ENCODE data around the gene NOP9. TPM values are rescaled to one million over a fixed set of nuclear protein-coding genes. Genes with fewer than 3 reads are reported as not detected.

Gene NOP9
- total and polyA plus RNA-seq, 9 of the 15 experiments (the other 6 are each of a cell fraction or from before 2014, with no cell fraction given): 1.0 to 27.9 (median 15.1) TPM

DNA sequence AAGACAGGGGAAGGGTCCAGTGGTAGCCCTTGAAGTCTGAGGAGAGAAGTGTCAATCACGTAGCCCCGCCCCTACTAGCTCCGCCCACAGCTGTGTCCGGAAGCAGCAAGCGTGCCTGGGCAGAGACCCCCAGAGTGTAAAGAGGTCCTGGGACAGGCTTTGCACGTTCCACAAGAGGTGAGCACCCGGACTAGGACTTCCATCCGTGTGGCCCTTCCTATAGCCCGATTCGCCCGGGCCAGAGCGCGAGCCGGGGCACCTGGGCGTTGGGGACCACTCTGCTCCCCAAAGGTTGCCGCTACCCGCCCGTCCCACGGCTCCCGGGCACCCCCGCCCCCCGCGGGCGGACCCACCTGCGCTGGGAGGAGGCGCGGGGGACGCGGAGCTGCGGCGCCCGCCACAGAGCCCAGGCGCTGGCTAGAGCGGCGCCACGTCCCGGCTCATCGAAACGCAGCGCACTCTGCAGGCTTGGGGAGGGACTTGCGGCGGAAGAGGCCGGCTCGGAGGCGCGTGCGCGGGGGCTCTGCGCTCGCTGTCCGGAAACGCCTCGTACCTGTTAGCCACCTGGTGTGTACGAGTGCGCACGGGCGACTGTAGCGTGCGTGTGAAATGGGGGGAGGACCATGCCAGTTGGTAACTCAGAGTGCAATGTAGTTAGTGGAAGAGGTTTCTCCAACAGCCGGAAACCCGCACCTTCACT, 28.4 kb upstream of the NOP9 start, which contains the start of gene RABGGTA (continued):
- TF ChIP-seq CREBBP (IDR thresholded peaks at IDR 0.05; ENCODE audit: low read depth, low read length) (no peak), TAF9B (IDR thresholded peaks at IDR 0.05; ENCODE audit: partially characterized antibody) (no peak), ETV1 (tag; conservative IDR thresholded peaks at IDR 0.05; ENCODE audit: low read depth) (no peak; the same call in none of the 2 replicates), TARDBP (IDR thresholded peaks at IDR 0.05) (peak; percentile 45; the same call in 1 of the 2 replicates), U2AF2 (optimal IDR thresholded peaks at IDR 0.05; ENCODE audit: low read depth, low read length) (no peak), ZNF830 (CRISPR knock-in tag; IDR thresholded peaks at IDR 0.05) (no peak), ZNF77 (CRISPR knock-in tag; IDR thresholded peaks at IDR 0.05) (no peak), HDAC8 (tag; IDR thresholded peaks at IDR 0.05) (no peak), GTF2E2 (tag; IDR thresholded peaks at IDR 0.05) (no peak), MYBL2 (IDR thresholded peaks at IDR 0.05; ENCODE audit: low read depth) (no peak), MYBL2 (CRISPR knock-in tag; IDR thresholded peaks at IDR 0.05; ENCODE audit: borderline replicate concordance) (no peak), ZNF224 (CRISPR knock-in tag; IDR thresholded peaks at IDR 0.05) (no peak), ZNF143 (CRISPR knock-in tag; IDR thresholded peaks at IDR 0.05) (no peak), TFAM (CRISPR knock-in tag; conservative IDR thresholded peaks at IDR 0.05) (no peak), TRIM28 (IDR thresholded peaks at IDR 0.05) (no peak), MEF2D (tag; conservative IDR thresholded peaks at IDR 0.05; ENCODE audit: low read depth) (no peak), TOE1 (IDR thresholded peaks at IDR 0.05; ENCODE audit: borderline replicate concordance) (no peak; the same call in 1 of the 2 replicates), TOE1 (CRISPR knock-in tag; IDR thresholded peaks at IDR 0.05; ENCODE audit: borderline replicate concordance, low read depth) (no peak), NELFE (IDR thresholded peaks at IDR 0.05; ENCODE audit: insufficient read depth, insufficient read length) (no peak), BMI1 (IDR thresholded peaks at IDR 0.05; ENCODE audit: low read length) (no peak), ZNF134 (CRISPR knock-in tag; conservative IDR thresholded peaks at IDR 0.05) (no peak)
- TF ChIP-seq, protein P1, sequence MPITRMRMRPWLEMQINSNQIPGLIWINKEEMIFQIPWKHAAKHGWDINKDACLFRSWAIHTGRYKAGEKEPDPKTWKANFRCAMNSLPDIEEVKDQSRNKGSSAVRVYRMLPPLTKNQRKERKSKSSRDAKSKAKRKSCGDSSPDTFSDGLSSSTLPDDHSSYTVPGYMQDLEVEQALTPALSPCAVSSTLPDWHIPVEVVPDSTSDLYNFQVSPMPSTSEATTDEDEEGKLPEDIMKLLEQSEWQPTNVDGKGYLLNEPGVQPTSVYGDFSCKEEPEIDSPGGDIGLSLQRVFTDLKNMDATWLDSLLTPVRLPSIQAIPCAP (CRISPR knock-in tag; IDR thresholded peaks at IDR 0.05; ENCODE audit: borderline replicate concordance): no peak
- TF ChIP-seq, protein P2, sequence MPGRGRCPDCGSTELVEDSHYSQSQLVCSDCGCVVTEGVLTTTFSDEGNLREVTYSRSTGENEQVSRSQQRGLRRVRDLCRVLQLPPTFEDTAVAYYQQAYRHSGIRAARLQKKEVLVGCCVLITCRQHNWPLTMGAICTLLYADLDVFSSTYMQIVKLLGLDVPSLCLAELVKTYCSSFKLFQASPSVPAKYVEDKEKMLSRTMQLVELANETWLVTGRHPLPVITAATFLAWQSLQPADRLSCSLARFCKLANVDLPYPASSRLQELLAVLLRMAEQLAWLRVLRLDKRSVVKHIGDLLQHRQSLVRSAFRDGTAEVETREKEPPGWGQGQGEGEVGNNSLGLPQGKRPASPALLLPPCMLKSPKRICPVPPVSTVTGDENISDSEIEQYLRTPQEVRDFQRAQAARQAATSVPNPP (IDR thresholded peaks at IDR 0.05; ENCODE audit: borderline replicate concordance, insufficient read depth, insufficient read length): no peak
- TF ChIP-seq, protein P3, sequence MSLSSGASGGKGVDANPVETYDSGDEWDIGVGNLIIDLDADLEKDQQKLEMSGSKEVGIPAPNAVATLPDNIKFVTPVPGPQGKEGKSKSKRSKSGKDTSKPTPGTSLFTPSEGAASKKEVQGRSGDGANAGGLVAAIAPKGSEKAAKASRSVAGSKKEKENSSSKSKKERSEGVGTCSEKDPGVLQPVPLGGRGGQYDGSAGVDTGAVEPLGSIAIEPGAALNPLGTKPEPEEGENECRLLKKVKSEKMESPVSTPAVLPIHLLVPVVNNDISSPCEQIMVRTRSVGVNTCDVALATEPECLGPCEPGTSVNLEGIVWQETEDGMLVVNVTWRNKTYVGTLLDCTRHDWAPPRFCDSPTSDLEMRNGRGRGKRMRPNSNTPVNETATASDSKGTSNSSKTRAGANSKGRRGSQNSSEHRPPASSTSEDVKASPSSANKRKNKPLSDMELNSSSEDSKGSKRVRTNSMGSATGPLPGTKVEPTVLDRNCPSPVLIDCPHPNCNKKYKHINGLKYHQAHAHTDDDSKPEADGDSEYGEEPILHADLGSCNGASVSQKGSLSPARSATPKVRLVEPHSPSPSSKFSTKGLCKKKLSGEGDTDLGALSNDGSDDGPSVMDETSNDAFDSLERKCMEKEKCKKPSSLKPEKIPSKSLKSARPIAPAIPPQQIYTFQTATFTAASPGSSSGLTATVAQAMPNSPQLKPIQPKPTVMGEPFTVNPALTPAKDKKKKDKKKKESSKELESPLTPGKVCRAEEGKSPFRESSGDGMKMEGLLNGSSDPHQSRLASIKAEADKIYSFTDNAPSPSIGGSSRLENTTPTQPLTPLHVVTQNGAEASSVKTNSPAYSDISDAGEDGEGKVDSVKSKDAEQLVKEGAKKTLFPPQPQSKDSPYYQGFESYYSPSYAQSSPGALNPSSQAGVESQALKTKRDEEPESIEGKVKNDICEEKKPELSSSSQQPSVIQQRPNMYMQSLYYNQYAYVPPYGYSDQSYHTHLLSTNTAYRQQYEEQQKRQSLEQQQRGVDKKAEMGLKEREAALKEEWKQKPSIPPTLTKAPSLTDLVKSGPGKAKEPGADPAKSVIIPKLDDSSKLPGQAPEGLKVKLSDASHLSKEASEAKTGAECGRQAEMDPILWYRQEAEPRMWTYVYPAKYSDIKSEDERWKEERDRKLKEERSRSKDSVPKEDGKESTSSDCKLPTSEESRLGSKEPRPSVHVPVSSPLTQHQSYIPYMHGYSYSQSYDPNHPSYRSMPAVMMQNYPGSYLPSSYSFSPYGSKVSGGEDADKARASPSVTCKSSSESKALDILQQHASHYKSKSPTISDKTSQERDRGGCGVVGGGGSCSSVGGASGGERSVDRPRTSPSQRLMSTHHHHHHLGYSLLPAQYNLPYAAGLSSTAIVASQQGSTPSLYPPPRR (CRISPR knock-in tag; IDR thresholded peaks at IDR 0.05; ENCODE audit: borderline replicate concordance): no peak
